Measurements from ENCODE around the gene SLC52A1. TPM values are rescaled to one million over a fixed set of nuclear protein-coding genes. Genes with fewer than 3 reads are reported as not detected.

The SLC52A1 gene
- polyA plus RNA-seq, 1 donor = 3.2 TPM

GRCh38 chr17:5050278-5050677 lies 15.1 kb upstream of the SLC52A1 start:
- no peaks in the 10 kb centered on the region for H3K9me3 ChIP-seq (ENCODE audit: control insufficient read depth, low read depth, low read length)
- no peak for DNase-seq
- 80% methylated on average over 1 of the region's 9 CpGs for WGBS (ENCODE audit: insufficient coverage, low lambda C conversion rate)
- peaks cover 11% of the 10 kb centered on the region for H3K4me1 ChIP-seq (ENCODE audit: control insufficient read depth, insufficient read depth, low read length)
- no peaks in the 10 kb centered on the region for H3K27me3 ChIP-seq (ENCODE audit: control insufficient read depth, insufficient read depth, low read length)
- peak overlapping the region; percentile 50 for H3K27ac ChIP-seq (ENCODE audit: low read length)
- no peak overlapping the region for H3K4me3 ChIP-seq (ENCODE audit: low read length)
- H3K36me3 ChIP-seq (ENCODE audit: control insufficient read depth, insufficient read depth, low read length) = no peaks in the 10 kb centered on the region

GRCh38 chr17:5049314-5049841 lies 14.2 kb upstream of the SLC52A1 start:
- Histone ChIP-seq H3K4me1 (ENCODE audit: control insufficient read depth, insufficient read depth, low read length) (peaks cover 19% of the 10 kb centered on the region), H3K27ac (ENCODE audit: low read length) (peak overlapping the region; percentile 50), H3K9me3 (ENCODE audit: control insufficient read depth, low read depth, low read length) (no peaks in the 10 kb centered on the region), H3K27me3 (ENCODE audit: control insufficient read depth, insufficient read depth, low read length) (no peaks in the 10 kb centered on the region), H3K4me3 (ENCODE audit: low read length) (no peak overlapping the region), H3K36me3 (ENCODE audit: control insufficient read depth, insufficient read depth, low read length) (no peaks in the 10 kb centered on the region)
- no CpG with 5 or more reads among the region's 5 CpGs for WGBS (ENCODE audit: insufficient coverage, low lambda C conversion rate)
- DNase-seq = no peak

DNA sequence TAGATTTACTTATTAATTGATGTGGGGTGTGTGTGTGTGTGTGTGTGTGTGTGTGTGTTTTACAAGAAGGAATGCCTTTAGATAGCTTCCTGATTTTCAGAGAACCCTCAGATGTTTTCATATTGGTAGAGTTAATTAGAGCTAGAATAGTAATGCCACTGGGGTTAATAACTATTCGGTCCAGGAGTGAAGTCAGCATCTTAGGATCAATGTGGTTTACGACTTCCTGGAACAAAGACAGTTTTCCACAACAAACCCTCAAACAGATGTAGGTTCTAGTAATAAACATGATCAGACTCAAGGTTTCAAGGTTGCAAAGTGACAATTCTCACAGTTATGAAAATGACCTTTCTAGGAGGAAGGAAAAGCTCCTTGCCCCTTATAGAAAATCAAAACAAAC lies 12.2 kb upstream of the SLC52A1 start:
- DNase-seq = peak in 1 of 2 donors; percentile 47
- Histone ChIP-seq H3K4me3 (ENCODE audit: low read length) (no peak overlapping the region), H3K4me1 (ENCODE audit: control insufficient read depth, insufficient read depth, low read length) (peaks cover 29% of the 10 kb centered on the region), H3K27ac (ENCODE audit: low read length) (no peak overlapping the region), H3K36me3 (ENCODE audit: control insufficient read depth, insufficient read depth, low read length) (no peaks in the 10 kb centered on the region), H3K9me3 (ENCODE audit: control insufficient read depth, low read depth, low read length) (no peaks in the 10 kb centered on the region), H3K27me3 (ENCODE audit: control insufficient read depth, insufficient read depth, low read length) (no peaks in the 10 kb centered on the region)
- no CpG with 5 or more reads among the region's 2 CpGs for WGBS (ENCODE audit: insufficient coverage, low lambda C conversion rate)

GRCh38 chr17:5045496-5045895 lies 10.3 kb upstream of the SLC52A1 start:
- no CpG with 5 or more reads among the region's 6 CpGs for WGBS (ENCODE audit: insufficient coverage, low lambda C conversion rate)
- DNase-seq = peak; percentile 56 to 88
- Histone ChIP-seq H3K36me3 (ENCODE audit: control insufficient read depth, insufficient read depth, low read length) (no peaks in the 10 kb centered on the region), H3K9me3 (ENCODE audit: control insufficient read depth, low read depth, low read length) (no peaks in the 10 kb centered on the region), H3K27me3 (ENCODE audit: control insufficient read depth, insufficient read depth, low read length) (no peaks in the 10 kb centered on the region), H3K4me1 (ENCODE audit: control insufficient read depth, insufficient read depth, low read length) (peaks cover 35% of the 10 kb centered on the region), H3K27ac (ENCODE audit: low read length) (peak overlapping the region; percentile 88), H3K4me3 (ENCODE audit: low read length) (no peak overlapping the region)

GRCh38 chr17:5044630-5045029 lies 9.4 kb upstream of the SLC52A1 start:
- peak; percentile 39 to 77 for DNase-seq
- H3K36me3 ChIP-seq (ENCODE audit: control insufficient read depth, insufficient read depth, low read length) = no peaks in the 10 kb centered on the region
- WGBS (ENCODE audit: insufficient coverage, low lambda C conversion rate) = no CpG with 5 or more reads among the region's 5 CpGs
- peaks cover 33% of the 10 kb centered on the region for H3K4me1 ChIP-seq (ENCODE audit: control insufficient read depth, insufficient read depth, low read length)
- H3K27me3 ChIP-seq (ENCODE audit: control insufficient read depth, insufficient read depth, low read length) = no peaks in the 10 kb centered on the region
- H3K27ac ChIP-seq (ENCODE audit: low read length) = peak overlapping the region; percentile 88
- no peak overlapping the region for H3K4me3 ChIP-seq (ENCODE audit: low read length)
- H3K9me3 ChIP-seq (ENCODE audit: control insufficient read depth, low read depth, low read length) = no peaks in the 10 kb centered on the region

DNA sequence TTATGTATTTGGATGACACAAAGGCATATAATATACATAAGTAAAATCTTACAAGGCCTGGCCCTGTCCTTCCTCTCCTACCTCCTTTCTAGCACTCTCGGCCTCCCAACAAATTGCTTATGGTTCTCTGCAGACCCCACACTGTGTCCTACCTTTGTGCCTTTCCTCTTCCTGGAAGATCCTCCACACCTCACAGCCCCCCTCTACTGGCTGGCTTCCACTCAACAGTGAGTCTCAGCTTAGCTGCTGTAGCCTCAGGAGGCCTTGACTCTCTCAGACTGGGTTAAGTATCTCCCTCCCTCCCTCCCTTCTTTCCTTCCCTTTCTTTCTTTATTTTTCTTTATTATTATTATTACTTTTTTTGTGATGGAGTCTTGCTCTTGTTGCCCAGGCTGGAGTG lies 8.3 kb upstream of the SLC52A1 start:
- no peak overlapping the region for H3K27ac ChIP-seq (ENCODE audit: low read length)

DNA sequence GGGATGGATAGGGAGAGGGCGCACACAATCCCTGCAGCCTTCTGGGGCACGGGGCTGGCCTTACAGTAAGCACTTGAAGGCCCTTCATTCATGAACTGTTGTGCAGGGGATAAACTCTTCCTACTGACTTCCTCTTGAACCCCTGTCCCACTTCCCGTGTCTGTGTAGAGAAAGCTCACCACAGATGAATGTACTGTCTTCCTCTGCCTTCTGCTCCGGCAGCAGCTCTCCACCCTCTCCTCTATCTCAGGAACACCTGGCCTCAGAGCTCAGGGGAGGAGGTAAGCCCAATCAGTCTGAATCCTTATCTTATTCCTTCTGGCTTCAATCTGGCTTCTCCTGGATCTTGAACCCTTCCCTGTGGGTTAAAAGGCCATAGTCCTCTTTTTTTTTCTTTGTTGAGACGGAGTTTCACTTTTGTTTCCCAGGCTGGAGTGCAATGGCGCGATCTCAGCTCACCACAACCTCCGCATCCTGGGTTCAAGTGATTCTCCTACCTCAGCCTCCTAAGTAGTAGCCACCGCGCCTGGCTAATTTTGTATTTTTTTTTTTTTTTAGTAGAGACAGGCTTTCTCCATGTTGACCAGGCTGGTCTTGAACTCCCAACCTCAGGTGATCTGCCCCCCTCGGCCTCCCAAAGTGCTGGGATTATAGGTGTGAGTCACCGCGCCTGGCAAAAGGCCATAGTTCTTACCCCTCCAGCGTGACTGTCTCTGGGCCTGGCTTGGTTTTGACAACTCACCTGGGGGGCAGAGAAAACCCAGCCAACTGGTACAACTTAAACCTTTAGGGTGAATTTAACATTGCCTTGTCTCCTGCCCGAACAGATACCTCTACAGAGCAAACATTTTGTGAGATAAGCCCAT lies 7.2 kb upstream of the SLC52A1 start:
- H3K4me3 ChIP-seq (ENCODE audit: low read length) = no peak overlapping the region
- H3K27ac ChIP-seq (ENCODE audit: low read length) = peak overlapping the region; percentile 57
- DNase-seq = peak; percentile 76 to 94
- no peaks in the 10 kb centered on the region for H3K27me3 ChIP-seq (ENCODE audit: control insufficient read depth, insufficient read depth, low read length)
- no peaks in the 10 kb centered on the region for H3K36me3 ChIP-seq (ENCODE audit: control insufficient read depth, insufficient read depth, low read length)
- H3K4me1 ChIP-seq (ENCODE audit: control insufficient read depth, insufficient read depth, low read length) = peaks cover 32% of the 10 kb centered on the region
- no CpG with 5 or more reads among the region's 15 CpGs for WGBS (ENCODE audit: insufficient coverage, low lambda C conversion rate)
- no peaks in the 10 kb centered on the region for H3K9me3 ChIP-seq (ENCODE audit: control insufficient read depth, low read depth, low read length)

More for the DNA sequence above, 8.3 kb upstream of the SLC52A1 start:
- no peaks in the 10 kb centered on the region for H3K9me3 ChIP-seq (ENCODE audit: control insufficient read depth, low read depth, low read length)
- H3K4me1 ChIP-seq (ENCODE audit: control insufficient read depth, insufficient read depth, low read length) = peaks cover 32% of the 10 kb centered on the region
- no peak for DNase-seq
- no peak overlapping the region for H3K4me3 ChIP-seq (ENCODE audit: low read length)
- H3K27me3 ChIP-seq (ENCODE audit: control insufficient read depth, insufficient read depth, low read length) = no peaks in the 10 kb centered on the region
- no peaks in the 10 kb centered on the region for H3K36me3 ChIP-seq (ENCODE audit: control insufficient read depth, insufficient read depth, low read length)
- WGBS (ENCODE audit: insufficient coverage, low lambda C conversion rate) = no CpG with 5 or more reads among the region's 1 CpG

DNA sequence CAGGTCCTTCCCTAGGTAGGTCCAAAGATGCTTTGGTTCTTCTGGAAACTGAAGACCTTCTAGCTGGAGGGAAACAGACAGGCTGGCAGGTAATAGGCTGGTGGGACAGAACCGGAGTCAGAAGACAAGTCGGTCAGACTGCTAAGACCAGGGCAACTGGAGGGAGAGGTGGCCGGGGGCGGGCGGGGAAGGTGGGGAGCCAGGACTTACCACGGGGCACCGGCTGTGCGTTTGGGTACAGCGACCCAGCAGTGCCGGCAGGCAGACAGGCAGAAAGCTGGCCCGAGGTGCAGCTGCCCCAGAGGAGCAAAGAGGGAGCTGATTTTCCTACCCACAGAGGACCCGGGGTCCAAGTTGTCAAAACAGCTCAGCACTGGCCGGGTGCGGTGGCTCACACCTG lies 575 bp downstream of the SLC52A1 start:
- Histone ChIP-seq H3K9me3 (ENCODE audit: control insufficient read depth, low read depth, low read length) (no peaks in the 10 kb centered on the region), H3K27me3 (ENCODE audit: control insufficient read depth, insufficient read depth, low read length) (peaks cover 9% of the 10 kb centered on the region), H3K4me1 (ENCODE audit: control insufficient read depth, insufficient read depth, low read length) (no peaks in the 10 kb centered on the region), H3K4me3 (ENCODE audit: low read length) (no peak overlapping the region), H3K27ac (ENCODE audit: low read length) (no peak overlapping the region), H3K36me3 (ENCODE audit: control insufficient read depth, insufficient read depth, low read length) (no peaks in the 10 kb centered on the region)
- no CpG with 5 or more reads among the region's 14 CpGs for WGBS (ENCODE audit: insufficient coverage, low lambda C conversion rate)
- DNase-seq = no peak

DNA sequence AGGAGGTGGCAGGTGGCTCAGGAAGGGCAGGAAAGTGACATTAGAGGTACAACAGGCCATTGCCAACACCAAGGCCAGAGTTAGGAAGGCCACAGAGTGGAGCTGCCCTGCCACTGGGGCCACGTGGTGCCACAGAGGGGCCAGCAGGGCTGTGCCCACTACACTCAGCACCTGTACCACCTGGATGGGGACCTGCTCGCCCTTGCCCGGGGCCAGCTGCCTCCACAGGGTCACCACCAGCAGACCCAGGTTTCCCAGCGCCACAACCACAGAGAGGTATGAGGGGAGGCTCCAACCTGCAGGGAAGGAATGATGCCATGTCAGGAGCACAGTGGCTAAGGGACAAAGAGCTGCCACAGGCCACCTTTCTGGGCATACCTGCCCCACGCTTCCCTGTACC lies 1.2 kb downstream of the SLC52A1 start:
- DNase-seq = no peak
- no peak overlapping the region for H3K27ac ChIP-seq (ENCODE audit: low read length)
- H3K36me3 ChIP-seq (ENCODE audit: control insufficient read depth, insufficient read depth, low read length) = no peaks in the 10 kb centered on the region
- WGBS (ENCODE audit: insufficient coverage, low lambda C conversion rate) = no CpG with 5 or more reads among the region's 5 CpGs
- H3K9me3 ChIP-seq (ENCODE audit: control insufficient read depth, low read depth, low read length) = no peaks in the 10 kb centered on the region
- no peaks in the 10 kb centered on the region for H3K4me1 ChIP-seq (ENCODE audit: control insufficient read depth, insufficient read depth, low read length)
- H3K27me3 ChIP-seq (ENCODE audit: control insufficient read depth, insufficient read depth, low read length) = peaks cover 9% of the 10 kb centered on the region
- H3K4me3 ChIP-seq (ENCODE audit: low read length) = no peak overlapping the region

GRCh38 chr17:5033352-5034015 lies 1.7 kb downstream of the SLC52A1 start:
- WGBS (ENCODE audit: insufficient coverage, low lambda C conversion rate) = no CpG with 5 or more reads among the region's 13 CpGs
- Histone ChIP-seq H3K4me3 (ENCODE audit: low read length) (no peak overlapping the region), H3K27ac (ENCODE audit: low read length) (no peak overlapping the region), H3K9me3 (ENCODE audit: control insufficient read depth, low read depth, low read length) (no peaks in the 10 kb centered on the region), H3K36me3 (ENCODE audit: control insufficient read depth, insufficient read depth, low read length) (no peaks in the 10 kb centered on the region), H3K27me3 (ENCODE audit: control insufficient read depth, insufficient read depth, low read length) (peaks cover 9% of the 10 kb centered on the region), H3K4me1 (ENCODE audit: control insufficient read depth, insufficient read depth, low read length) (no peaks in the 10 kb centered on the region)
- no peak for DNase-seq

All from large intestine (tissue), 3 donors.